SW 1271 (cell line): Measurements from ENCODE around the gene HAVCR1.
"Not testable (repeated sequence)": the region's sequence is repeated elsewhere in the genome, so short reads cannot be mapped to it uniquely, and the experiment has no call there.

Source experiments
- DNase-seq, 2 experiments: peaks; one replicate each; lab custom pipeline; 2025; lab: John Stamatoyannopoulos, UW

The HAVCR1 gene

GRCh38 chr5:157059093-157059539 is at the start of gene HAVCR1:
Gene HAVCR1 (minus strand): TSS chr5:157059116. CDS start chr5:157057943, 1,173 bp downstream.
- no peak for DNase-seq

DNA sequence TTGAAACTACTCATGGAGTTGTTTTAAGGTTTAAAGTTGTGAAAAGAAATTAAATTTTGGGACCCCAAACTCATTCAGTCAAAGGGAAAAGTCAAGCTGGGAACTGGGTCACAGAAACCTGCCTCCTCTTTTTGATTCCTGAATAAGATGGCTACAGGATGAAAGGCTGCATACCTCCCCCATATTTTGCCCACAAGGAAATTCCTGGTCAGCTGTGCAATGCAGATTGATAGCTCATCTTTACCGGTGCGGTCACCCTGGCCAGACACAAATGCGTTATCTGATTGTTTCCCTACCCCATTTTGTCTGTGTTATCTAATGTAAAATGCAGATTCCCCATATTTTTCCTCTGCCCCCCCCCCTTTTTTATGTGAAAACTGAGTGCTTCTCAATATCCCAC is 48.6 kb upstream of the HAVCR1 start:
- DNase-seq = no peak

DNA sequence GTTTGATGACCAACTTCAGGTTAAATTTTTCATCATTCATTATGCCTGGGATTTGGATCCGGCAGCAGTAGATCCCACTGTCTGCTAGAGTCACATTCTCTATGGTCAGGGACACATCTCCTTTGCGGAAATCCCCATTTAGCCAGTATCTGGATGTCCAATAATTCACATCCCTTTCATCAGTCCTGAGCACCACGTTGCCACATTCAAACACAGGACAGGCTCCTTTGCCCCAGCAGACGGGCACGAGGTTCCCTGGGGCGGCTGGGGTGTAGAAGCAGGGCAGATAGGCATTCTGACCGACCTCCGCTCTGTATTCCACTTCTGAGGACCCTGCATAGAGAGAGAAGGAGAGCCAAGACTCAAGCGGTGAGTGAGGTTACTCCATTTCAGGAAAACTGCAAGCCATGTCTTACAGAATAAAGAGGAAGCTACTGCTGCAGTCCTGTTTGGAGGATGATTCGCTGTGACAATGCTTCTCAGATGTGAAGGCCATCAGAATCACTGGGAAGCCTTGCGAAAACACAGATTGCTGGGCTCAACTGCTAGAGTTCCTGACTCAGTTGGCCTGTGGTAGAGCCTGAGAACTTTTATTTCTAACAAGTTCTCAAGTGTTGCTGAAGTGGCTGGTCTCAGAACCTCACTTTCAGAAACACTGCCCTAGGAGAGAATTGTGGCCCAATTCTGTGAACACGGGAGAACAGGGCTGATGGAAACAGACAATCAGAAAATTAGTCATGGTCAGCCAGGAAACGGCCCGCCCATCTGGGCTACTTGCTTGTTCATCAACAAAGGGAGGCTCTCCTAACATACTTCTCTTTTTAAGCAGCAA is 47.9 kb upstream of the HAVCR1 start:
- no peak for DNase-seq

DNA sequence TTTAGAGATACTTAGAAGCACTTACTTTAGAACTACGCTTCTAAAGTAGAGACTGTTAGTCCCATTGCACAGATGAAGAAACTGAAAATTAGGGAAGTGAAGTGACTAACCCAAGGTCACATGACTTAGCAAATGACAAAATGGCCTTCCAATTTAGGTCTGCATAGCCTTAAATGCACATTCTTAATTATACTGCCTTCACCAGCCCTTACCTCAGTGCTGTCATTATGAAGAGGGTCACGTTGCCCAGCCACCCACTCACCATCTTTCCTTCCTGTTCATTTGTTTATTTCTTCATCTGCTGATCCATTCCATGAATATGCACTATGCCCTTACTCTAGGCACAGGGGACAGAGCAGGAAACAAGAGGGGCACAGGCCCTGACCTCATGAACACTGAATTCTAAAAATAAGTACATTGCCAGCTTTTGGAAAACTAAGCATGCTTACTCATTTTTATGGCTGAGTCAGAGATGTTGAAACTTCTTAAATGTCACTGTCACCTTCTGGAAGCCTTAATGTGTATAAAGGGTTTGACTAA is 41.3 kb upstream of the HAVCR1 start:
- peak; percentile 8 to 32 for DNase-seq

DNA sequence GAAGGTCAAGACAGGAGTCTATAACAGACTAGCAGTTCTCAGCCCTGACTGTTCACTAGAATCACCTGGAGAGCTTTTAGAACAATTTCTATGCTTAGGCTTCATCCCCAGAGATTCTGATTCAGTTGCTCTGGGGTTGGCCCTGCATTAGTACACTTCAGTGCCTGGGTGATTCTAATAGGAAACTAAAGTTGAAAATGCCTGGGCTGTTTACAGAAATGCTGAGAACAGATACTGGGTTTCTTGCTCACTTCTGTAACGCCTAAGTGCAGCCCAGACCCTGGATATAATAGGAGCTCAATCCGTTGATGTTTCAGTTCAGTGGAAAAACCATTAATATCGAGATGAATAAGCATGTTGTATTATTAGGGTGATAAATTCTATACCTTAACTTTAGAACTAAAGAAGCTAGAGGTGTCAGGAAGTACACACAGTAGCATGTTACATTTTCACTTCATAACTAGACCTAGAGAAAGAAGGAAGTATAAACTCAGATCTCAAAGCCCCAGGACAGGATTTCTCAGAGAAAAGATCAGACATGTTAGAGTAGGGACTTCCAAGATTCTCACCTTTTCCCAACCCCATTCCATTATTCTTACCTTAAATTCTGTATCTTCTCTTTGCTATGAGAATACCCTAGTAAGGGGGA is 29.6 kb upstream of the HAVCR1 start:
- no peak for DNase-seq

GRCh38 chr5:157086751-157087359 is 27.9 kb upstream of the HAVCR1 start:
- no peak for DNase-seq

DNA sequence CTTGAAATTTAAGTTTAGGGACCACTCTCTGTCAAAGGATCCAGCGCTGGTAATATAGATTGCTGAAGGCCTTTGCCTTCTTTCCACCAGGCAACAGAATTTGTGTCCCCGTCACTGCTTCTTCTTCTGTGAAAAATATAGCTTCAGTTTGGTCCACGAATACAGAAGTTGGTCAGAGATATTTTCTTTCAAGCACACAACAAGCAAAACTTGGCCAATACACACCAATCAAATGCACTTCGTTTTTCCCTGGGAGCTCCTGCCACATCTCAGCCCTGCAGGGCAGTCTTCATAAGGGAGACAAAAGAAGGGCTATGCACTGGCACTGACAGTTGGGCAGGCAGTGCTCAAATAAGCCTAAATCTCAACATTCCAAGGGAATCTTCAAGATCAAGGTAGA is 27.0 kb upstream of the HAVCR1 start:
- no peak for DNase-seq

- DNase-seq = no peak
These were observed 21.4 kb upstream of the HAVCR1 start for GRCh38 chr5:157080286-157080685.

DNA sequence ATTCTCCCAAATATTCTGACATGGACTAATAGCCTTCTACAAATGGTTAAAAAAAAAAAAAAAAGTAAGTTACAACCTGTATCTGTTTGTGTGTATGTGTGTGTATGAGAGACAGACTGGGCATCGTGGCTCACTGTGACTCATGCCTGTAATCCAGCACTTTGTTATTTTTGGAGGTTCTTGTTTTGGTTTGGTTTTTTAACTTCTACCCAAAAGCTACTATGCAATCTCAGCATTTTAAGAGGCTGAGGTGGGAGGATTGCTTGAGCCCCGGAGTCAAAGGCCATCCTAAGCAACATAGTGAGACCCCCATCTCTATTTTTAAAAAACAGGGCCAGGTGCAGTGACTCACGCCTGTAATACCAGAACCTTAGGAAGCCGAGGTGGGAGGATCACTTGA is 17.6 kb upstream of the HAVCR1 start:
- DNase-seq = peak in 1 of 2 experiments; percentile 26

- DNase-seq = no peak
These were observed 13.6 kb upstream of the HAVCR1 start for GRCh38 chr5:157072508-157072907.

- no peak for DNase-seq
These were observed 11.0 kb upstream of the HAVCR1 start for GRCh38 chr5:157069949-157070348.

GRCh38 chr5:157068785-157069184 is 9.9 kb upstream of the HAVCR1 start:
- no peak for DNase-seq

GRCh38 chr5:157068339-157068738 is 9.4 kb upstream of the HAVCR1 start:
- no peak for DNase-seq

DNA sequence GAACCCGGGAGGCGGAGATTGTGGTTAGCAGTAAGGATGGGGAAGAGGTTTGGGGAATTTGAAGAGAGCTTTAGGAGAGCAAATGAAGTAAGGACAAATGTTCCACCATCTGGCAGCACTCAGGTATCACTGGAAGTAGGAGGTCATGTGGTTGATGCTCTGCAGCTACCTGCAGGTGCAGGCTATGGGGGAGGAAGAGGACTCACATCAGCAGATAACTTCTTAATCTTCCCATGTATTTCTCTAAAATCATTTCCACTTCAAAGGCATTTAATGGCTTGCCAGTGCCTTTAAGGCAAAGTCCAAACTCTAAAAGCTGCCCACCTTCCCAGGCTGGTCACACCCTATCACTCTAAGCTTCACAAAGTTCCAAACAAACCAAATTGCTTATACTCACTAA is 8.1 kb upstream of the HAVCR1 start:
- DNase-seq = no peak

DNA sequence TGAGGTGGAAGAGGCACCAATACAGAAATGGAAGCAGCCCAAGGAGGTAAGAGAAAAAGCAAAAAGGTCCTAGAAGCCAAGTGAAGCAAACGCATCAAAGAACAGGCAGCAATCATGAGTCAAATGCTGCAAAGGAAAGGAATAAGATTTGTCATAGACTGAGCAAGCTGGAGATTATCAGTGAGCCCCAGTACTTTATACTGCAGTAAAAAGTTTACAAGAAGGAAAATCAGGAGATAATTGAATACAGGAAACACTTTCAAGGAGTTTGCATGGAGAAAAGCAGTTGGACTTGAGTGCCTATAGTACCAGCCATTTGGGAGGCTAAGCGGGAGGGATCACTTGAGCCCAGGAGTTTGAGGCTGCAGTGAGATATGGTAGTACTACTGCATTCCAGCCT is 7.2 kb upstream of the HAVCR1 start:
- no peak for DNase-seq

DNA sequence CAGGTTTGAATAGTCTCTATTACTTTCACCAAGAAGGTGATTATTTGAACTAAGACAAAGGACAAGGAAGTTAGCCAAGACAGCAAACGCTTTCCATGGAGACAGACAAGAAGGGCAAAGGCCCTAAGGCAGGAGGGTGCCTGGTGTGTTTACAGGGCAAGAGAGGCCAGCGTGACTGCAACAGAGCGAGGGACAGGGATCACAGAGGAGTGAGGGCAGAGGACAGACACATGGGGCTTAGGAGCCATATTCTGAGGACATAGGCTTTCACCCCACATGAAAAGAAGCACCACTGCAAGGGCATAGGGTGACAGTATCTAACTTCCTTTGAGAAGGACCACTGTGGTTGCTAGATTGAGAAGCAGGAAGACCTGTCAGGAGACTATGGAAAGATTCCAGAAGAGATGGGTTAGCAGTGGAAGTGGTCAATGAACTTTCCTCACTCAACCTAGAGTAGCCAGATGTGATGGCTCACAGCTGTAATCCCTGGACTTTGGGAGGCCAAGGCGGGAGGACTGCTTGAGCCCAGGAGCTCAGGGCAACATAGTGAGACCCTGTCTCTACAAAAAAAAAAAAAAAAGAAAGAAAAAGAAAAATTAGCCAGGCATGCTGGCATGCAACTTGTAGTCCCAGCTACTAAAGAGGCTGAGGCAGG is 5.0 kb upstream of the HAVCR1 start:
- DNase-seq = no peak

- no peak for DNase-seq
These were observed 975 bp upstream of the HAVCR1 start for GRCh38 chr5:157059891-157060290.

GRCh38 chr5:157057459-157058370 is 1.2 kb downstream of the HAVCR1 start:
- no peak for DNase-seq

- not testable (repeated sequence) for DNase-seq
These were observed 2.1 kb downstream of the HAVCR1 start for GRCh38 chr5:157056848-157057247.

- DNase-seq = no peak
These were observed 7.2 kb downstream of the HAVCR1 start for GRCh38 chr5:157051604-157052245.

DNA sequence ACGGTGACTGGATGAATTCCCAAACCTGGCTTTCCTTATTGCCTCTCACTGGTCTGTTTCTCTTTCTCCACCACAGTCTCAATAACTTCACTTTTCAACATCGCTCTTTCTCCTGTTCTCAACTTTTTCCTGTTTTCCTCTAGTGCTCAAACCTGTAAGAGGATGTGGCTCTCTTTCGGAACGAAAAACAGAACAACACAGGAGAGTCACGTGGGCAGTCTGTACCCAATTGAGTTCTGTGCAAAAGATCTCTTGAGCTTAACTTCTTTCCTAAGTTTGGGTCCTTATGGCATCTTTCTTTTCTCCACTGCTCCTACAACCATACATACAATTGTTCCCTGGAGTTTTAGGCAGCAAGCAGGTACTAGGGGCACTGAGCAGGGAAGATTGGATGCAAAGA is 8.9 kb downstream of the HAVCR1 start:
- no peak for DNase-seq
